Measurements from ENCODE around the gene CA9.
A peak's percentile ranks its signal among the peaks of the same experiment; 100 is the strongest.

Gene CA9

GRCh38 chr9:35679766-35680330, 6.1 kb downstream of the CA9 start:
- no peak for DNase-seq

GRCh38 chr9:35680331-35681105, 6.8 kb downstream of the CA9 start:
- DNase-seq = no peak

- DNase-seq = no peak
Observed at GRCh38 chr9:35681341-35682002, 7.7 kb downstream of the CA9 start.

GRCh38 chr9:35682051-35682450, 8.3 kb downstream of the CA9 start:
- no peak for DNase-seq

GRCh38 chr9:35682520-35683315, 9.0 kb downstream of the CA9 start:
- DNase-seq = no peak

- no peak for DNase-seq
Observed at GRCh38 chr9:35683323-35683722, 9.6 kb downstream of the CA9 start.

GRCh38 chr9:35684921-35685320, 11.2 kb downstream of the CA9 start:
- no peak for DNase-seq

- no peak for DNase-seq
Observed at GRCh38 chr9:35685506-35685905, 11.8 kb downstream of the CA9 start.

GRCh38 chr9:35686222-35687203, 12.8 kb downstream of the CA9 start:
- DNase-seq = no peak

- no peak for DNase-seq
Observed at GRCh38 chr9:35687306-35687705, 13.6 kb downstream of the CA9 start.

- DNase-seq = no peak
Observed at GRCh38 chr9:35687972-35688557, 14.3 kb downstream of the CA9 start.

GRCh38 chr9:35688558-35689541, 15.1 kb downstream of the CA9 start:
- DNase-seq = no peak

GRCh38 chr9:35689542-35690293, 16.0 kb downstream of the CA9 start, which contains the start of gene TPM2:
Gene TPM2 (minus strand): TSS chr9:35689925. CDS start chr9:35689817, 108 bp downstream.
- DNase-seq = no peak

GRCh38 chr9:35690294-35690613, 16.5 kb downstream of the CA9 start:
- DNase-seq = no peak

- DNase-seq = no peak
Observed at GRCh38 chr9:35690614-35691333, 17.0 kb downstream of the CA9 start.

- peak; percentile 2 for DNase-seq
Observed at GRCh38 chr9:35691334-35691650, 17.6 kb downstream of the CA9 start.

- DNase-seq = no peak
Observed at GRCh38 chr9:35691757-35692301, 18.1 kb downstream of the CA9 start.

GRCh38 chr9:35695943-35696401, 22.2 kb downstream of the CA9 start:
- no peak for DNase-seq
